HG03354 (cell line): ENCODE data around the gene DGKG.

Source experiments
- ATAC-seq: cut with Tn5 transposase; IDR thresholded peaks from one replicate; pipeline ENCODE4 v1.9.1; 2021; ENCODE audit warnings: mild to moderate bottlenecking; ENCODE audit not compliant: unreplicated experiment, poor library complexity, severe bottlenecking

Gene DGKG

DNA sequence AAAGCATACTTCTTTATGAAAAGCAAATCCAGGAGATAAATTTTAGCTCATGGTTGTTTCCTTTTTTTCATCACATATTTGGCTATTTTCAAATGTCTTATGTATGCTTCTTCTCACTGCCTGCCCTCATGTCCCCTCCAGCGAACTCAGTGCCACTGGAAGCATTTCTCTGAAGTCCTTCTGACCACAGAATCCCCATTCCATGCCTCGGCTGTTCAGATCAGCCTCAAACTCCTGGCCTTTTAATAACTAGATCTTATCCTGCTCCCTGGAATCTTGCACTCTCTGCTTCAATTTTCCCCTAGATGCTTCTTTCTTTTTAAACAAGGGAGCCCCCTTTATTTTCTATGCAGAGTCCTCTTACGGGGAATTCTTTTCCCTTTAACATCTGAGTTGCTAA lies 263.3 kb downstream of the DGKG start:
- ATAC-seq = no peak

DNA sequence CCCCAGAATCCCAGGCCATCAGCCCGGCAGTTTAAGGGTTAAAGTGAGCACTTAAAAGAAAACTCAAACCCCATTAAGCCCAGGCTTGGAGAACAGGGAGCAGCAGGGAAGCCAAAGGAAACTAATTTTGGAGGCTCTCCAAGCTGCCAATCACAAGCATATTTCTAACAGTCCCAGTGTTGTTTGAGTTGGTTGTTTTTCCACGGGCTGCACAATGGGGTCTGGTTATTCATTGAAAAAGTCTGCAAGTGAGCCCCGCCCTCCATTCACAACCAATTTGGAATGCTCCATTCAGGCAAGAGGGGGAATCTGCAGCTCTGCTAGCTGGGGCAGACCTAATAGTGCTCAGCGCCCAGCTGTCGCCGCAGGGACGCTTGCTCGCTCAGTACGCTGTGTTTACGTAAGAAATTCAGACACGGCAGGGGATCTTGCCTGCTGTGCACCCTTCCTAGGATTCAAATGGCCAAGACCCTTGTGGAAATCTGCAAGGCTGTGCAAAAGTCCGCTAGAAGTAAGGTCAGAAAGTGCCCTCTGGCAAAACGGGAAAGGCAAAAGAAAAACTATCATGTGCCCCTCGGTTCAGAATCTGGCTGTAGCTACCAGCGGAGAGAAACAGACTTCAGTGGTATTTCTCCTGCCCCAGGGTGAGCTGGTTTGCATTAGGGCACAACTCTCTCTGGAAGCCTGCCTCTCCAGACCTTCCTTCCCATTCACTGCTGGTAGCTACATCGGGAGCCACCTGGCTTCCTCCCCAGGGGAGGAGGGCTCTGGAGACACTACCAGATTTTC lies 264.2 kb downstream of the DGKG start:
- ATAC-seq = peak; percentile 72

GRCh38 chr3:186097317-186097662 lies 264.7 kb downstream of the DGKG start:
- no peak for ATAC-seq
